A549 (cell line): Measurements from ENCODE around the gene GRM7. TPM values are rescaled to one million over a fixed set of nuclear protein-coding genes. Genes with fewer than 3 reads are reported as not detected.

Source experiments
- ATAC-seq, 2 experiments: fragments of 200-7000 bp in 1 of 2; fragments of >200 bp in 1 of 2; cut with Nextera tagmentation in 1 of 2; cut with Tn5 transposase in 1 of 2; 3 replicates each; pipeline versions ENCODE4 v1.8.0 to v1.9.1; 2018 to 2020; ENCODE audit warnings: mild to moderate bottlenecking in 1 of 2, moderate library complexity in 1 of 2
- CTCF ChIA-PET: fragments of 300-600 bp; sonication (Branson Sonifier 250); formaldehyde crosslinking; extraction: SDS; loops from one replicate; lab custom pipeline; 2021; ENCODE audit warnings: antibody characterized with exemption, inconsistent platforms; lab: Yijun Ruan, JAX
- POLR2A ChIA-PET: fragments of 350-600 bp; formaldehyde crosslinking; extraction: SDS; loops from one replicate; lab custom pipeline; 2021; ENCODE audit warnings: antibody characterized with exemption, inconsistent platforms; lab: Yijun Ruan, JAX
- DNase-seq, 2 experiments: peaks; one replicate each; pipeline versions ENCODE4 v3.0.0 to v3.0.0-alpha.2; 2011 to 2016; ENCODE audit warnings: low read depth in 1 of 2, low spot score in 1 of 2
- FAIRE-seq: peaks from 2 replicates; lab custom pipeline; 2011; peaks lifted over from hg19 to GRCh38; lab: Jason Lieb, UNC
- H3K27ac ChIP-seq, 2 experiments: fragments of >200 bp; sonication (Bioruptor Twin); formaldehyde crosslinking; 3 replicates each; pipeline ENCODE4 v1.5.1; 2016 to 2017
- H3K4me1 ChIP-seq: fragments of >200 bp; sonication (Bioruptor Twin); formaldehyde crosslinking; 3 replicates; pipeline ENCODE4 v1.6.1; 2016
- H3K4me2 ChIP-seq: fragments of >200 bp; sonication (Bioruptor Twin); formaldehyde crosslinking; 3 replicates; pipeline ENCODE4 v1.6.1; 2016
- H3K4me3 ChIP-seq: fragments of >200 bp; sonication (Bioruptor Twin); formaldehyde crosslinking; 3 replicates; pipeline ENCODE4 v1.5.1; 2016
- H3K9me3 ChIP-seq: fragments of >200 bp; sonication (Bioruptor Twin); formaldehyde crosslinking; 3 replicates; pipeline ENCODE4 v1.6.1; 2016
- ATOH8 ChIP-seq: fragments of 250-450 bp; sonication (Bioruptor Pico); IDR thresholded peaks from 2 replicates; pipeline ENCODE4 v1.5.0; 2020; ENCODE audit warnings: low read depth, mild to moderate bottlenecking, moderate library complexity
- BHLHE40 ChIP-seq: IDR thresholded peaks from 2 replicates; pipeline ENCODE4 v1.6.1; 2012; ENCODE audit warnings: low read depth, low read length, inconsistent platforms
- CBX8 ChIP-seq: fragments of 200-600 bp; sonication (generic); IDR thresholded peaks from 2 replicates; pipeline ENCODE4 v1.6.1; 2016
- CTCF ChIP-seq: fragments of >200 bp; sonication (Bioruptor Twin); formaldehyde crosslinking; IDR thresholded peaks from 3 replicates; pipeline ENCODE4 v1.5.1; 2016
- E2F6 ChIP-seq: IDR thresholded peaks from 2 replicates; pipeline ENCODE4 v1.6.1; 2012; ENCODE audit warnings: low read depth, borderline replicate concordance
- EHMT2 ChIP-seq: fragments of 200-600 bp; sonication (generic); IDR thresholded peaks from 2 replicates; pipeline ENCODE4 v1.6.1; 2016; ENCODE audit warnings: antibody characterized with exemption, low read depth, mild to moderate bottlenecking, moderate library complexity
- ESRRA ChIP-seq: fragments of 150-350 bp; IDR thresholded peaks from 2 replicates; pipeline ENCODE4 v1.6.1; 2014; ENCODE audit warnings: mild to moderate bottlenecking, low read length, borderline replicate concordance
- HDAC2 ChIP-seq: fragments of 200-600 bp; sonication (generic); IDR thresholded peaks from 2 replicates; pipeline ENCODE4 v1.6.1; 2016
- HES2 ChIP-seq: fragments of >200 bp; sonication (Bioruptor Twin); formaldehyde crosslinking; IDR thresholded peaks from 2 replicates; pipeline ENCODE4 v1.6.1; 2016
- HEYL ChIP-seq: fragments of 250-450 bp; sonication (Bioruptor Pico); IDR thresholded peaks from 2 replicates; pipeline ENCODE4 v1.8.0; 2021; ENCODE audit warnings: mild to moderate bottlenecking, moderate library complexity
- HOXB13 ChIP-seq: fragments of 250-450 bp; sonication (Bioruptor Pico); IDR thresholded peaks from 2 replicates; pipeline ENCODE4 v1.5.0; 2020; ENCODE audit warnings: low read depth, mild to moderate bottlenecking, moderate library complexity
- JUN ChIP-seq, 2 experiments: fragments of >200 bp; sonication (Bioruptor Twin); formaldehyde crosslinking; IDR thresholded peaks; 2 replicates in 1 of 2; 3 replicates in 1 of 2; pipeline ENCODE4 v1.6.1; 2016 to 2017
- JUNB ChIP-seq: fragments of >200 bp; sonication (Bioruptor Twin); formaldehyde crosslinking; IDR thresholded peaks from 2 replicates; pipeline ENCODE4 v1.6.1; 2016
- KDM1A ChIP-seq: fragments of 200-600 bp; sonication (generic); IDR thresholded peaks from 2 replicates; pipeline ENCODE4 v1.6.1; 2016; ENCODE audit warnings: low read depth, mild to moderate bottlenecking
- KDM5A ChIP-seq: fragments of 200-600 bp; sonication (generic); IDR thresholded peaks from 2 replicates; pipeline ENCODE4 v1.6.1; 2016; ENCODE audit warnings: antibody characterized with exemption, mild to moderate bottlenecking
- MAFK ChIP-seq: fragments of 450-650 bp; IDR thresholded peaks from 2 replicates; pipeline ENCODE4 v1.6.1; 2014; ENCODE audit not compliant: partially characterized antibody
- MAZ ChIP-seq: fragments of 150-350 bp; IDR thresholded peaks from 2 replicates; pipeline ENCODE4 v1.6.1; 2014; ENCODE audit warnings: antibody characterized with exemption, low read depth, low read length, borderline replicate concordance
- MYC ChIP-seq: IDR thresholded peaks from 2 replicates; pipeline ENCODE4 v1.6.1; 2012; ENCODE audit warnings: mild to moderate bottlenecking, inconsistent platforms, low read length, improper control_type of control experiment, borderline replicate concordance
- PHF8 ChIP-seq: fragments of 200-600 bp; sonication (generic); IDR thresholded peaks from 2 replicates; pipeline ENCODE4 v1.6.1; 2016; ENCODE audit warnings: low read depth, mild to moderate bottlenecking, antibody characterized with exemption, moderate library complexity, borderline replicate concordance
- RAD21 ChIP-seq, 2 experiments: fragments of >200 bp in 1 of 2; sonication (Bioruptor Twin) in 1 of 2; formaldehyde crosslinking in 1 of 2; IDR thresholded peaks in 1 of 2; conservative IDR thresholded peaks in 1 of 2; 2 replicates in 1 of 2; 3 replicates in 1 of 2; pipeline ENCODE4 v1.6.1; 2012 to 2018; ENCODE audit warnings: inconsistent platforms in 1 of 2
- RCOR1 ChIP-seq: fragments of 150-350 bp; IDR thresholded peaks from 2 replicates; pipeline ENCODE4 v1.6.1; 2014; ENCODE audit warnings: antibody characterized with exemption, low read length, low read depth
- REST ChIP-seq: fragments of 200-600 bp; sonication (generic); IDR thresholded peaks from 2 replicates; pipeline ENCODE4 v1.6.1; 2016; ENCODE audit warnings: antibody characterized with exemption, mild to moderate bottlenecking, moderate library complexity
- SREBF2 ChIP-seq: fragments of 450-650 bp; IDR thresholded peaks from 2 replicates; pipeline ENCODE4 v1.6.1; 2014; ENCODE audit warnings: mild to moderate bottlenecking, moderate library complexity
- USF2 ChIP-seq: fragments of 450-650 bp; IDR thresholded peaks from 2 replicates; pipeline ENCODE4 v1.6.1; 2014; ENCODE audit warnings: antibody characterized with exemption
- ZC3H11A ChIP-seq: fragments of 450-650 bp; IDR thresholded peaks from 2 replicates; pipeline ENCODE4 v1.6.1; 2014; ENCODE audit warnings: antibody characterized with exemption, mild to moderate bottlenecking
- ZSCAN20 ChIP-seq: fragments of 250-450 bp; sonication (Bioruptor Pico); IDR thresholded peaks from 2 replicates; pipeline ENCODE4 v1.8.0; 2022; ENCODE audit warnings: mild to moderate bottlenecking, moderate library complexity
- WGBS: methylation state at CpG from one replicate; pipeline ENCODE4 v1.1.6; 2017; ENCODE audit errors: missing lambda C conversion rate; 5-methylcytosine and 5-hydroxymethylcytosine counted together
- polyA plus RNA-seq, 4 experiments: library from polyadenylated mRNA; depleted of rRNA in 3 of 4; stranded (reverse); fragments of >200 nt; fragmentation: RNase III in 1 of 4; extraction: RNeasy Plus Mini Kit Qiagen cat#74134 plus additional on column Dnase treatment in 1 of 4; gene quantifications; 2 replicates in 3 of 4; 3 replicates in 1 of 4; pipeline ENCODE4 v1.2.3, GENCODE V29; 2011 to 2017

The GRM7 gene
- polyA plus RNA-seq, 2 of the 4 experiments (the other 2 are of a cell fraction) = not detected

GRCh38 chr3:7518026-7518425, 657.1 kb downstream of the GRM7 start:
- no peak for ATAC-seq
- TF ChIP-seq EHMT2 = no peak
- no peak for TF ChIP-seq RCOR1
- TF ChIP-seq PHF8 = no peak
- no peak for TF ChIP-seq SREBF2
- TF ChIP-seq KDM5A = no peak
- TF ChIP-seq RAD21 (conservative IDR thresholded peaks at IDR 0.05 in 1 of 2, IDR thresholded peaks at IDR 0.05 in 1 of 2) = no peak
- no peak for TF ChIP-seq JUN (IDR thresholded peaks at IDR 0.05)
- no peak for TF ChIP-seq USF2
- TF ChIP-seq ESRRA = no peak
- no peak for TF ChIP-seq HES2
- no peak for TF ChIP-seq KDM1A
- TF ChIP-seq HDAC2 = no peak
- TF ChIP-seq CTCF = no peak
- no peak for TF ChIP-seq REST
- no peak for TF ChIP-seq JUNB
- no peak for TF ChIP-seq MAFK
- no peak overlapping the region for H3K4me3 ChIP-seq
- POLR2A ChIA-PET = no interaction called here
- H3K27ac ChIP-seq = no peak overlapping the region
- WGBS = 65% methylated on average over 3 of the region's 3 CpGs
- DNase-seq = no peak
- H3K4me2 ChIP-seq = no peak overlapping the region
- no peak for FAIRE-seq
- H3K4me1 ChIP-seq = no peaks in the 10 kb centered on the region
- CTCF ChIA-PET = no interaction called here
- H3K9me3 ChIP-seq = no peaks in the 10 kb centered on the region

GRCh38 chr3:7518456-7518855, 657.5 kb downstream of the GRM7 start:
- H3K4me2 ChIP-seq = no peak overlapping the region
- TF ChIP-seq JUN (IDR thresholded peaks at IDR 0.05) (no peak), MYC (no peak), EHMT2 (no peak), HEYL (CRISPR knock-in tag) (no peak), RCOR1 (no peak), E2F6 (no peak), CBX8 (no peak), PHF8 (no peak), ATOH8 (CRISPR knock-in tag) (no peak), BHLHE40 (no peak), ZC3H11A (no peak), CTCF (no peak), HOXB13 (CRISPR knock-in tag) (no peak), MAZ (no peak), ZSCAN20 (CRISPR knock-in tag) (no peak)
- TF ChIP-seq, all 56 proteins: peak for 0
- H3K27ac ChIP-seq = no peak overlapping the region
- FAIRE-seq = no peak
- no peaks in the 10 kb centered on the region for H3K9me3 ChIP-seq
- no peaks in the 10 kb centered on the region for H3K4me1 ChIP-seq
- ChIA-PET CTCF (no interaction called here), POLR2A (no interaction called here)
- no peak for ATAC-seq
- H3K4me3 ChIP-seq = no peak overlapping the region
- no peak for DNase-seq
